Loucy (cell line): Measurements from ENCODE around the gene IL1R2.

ENCODE experiments used
- CTCF ChIP-seq: fragments of 200-600 bp; sonication (generic); conservative IDR thresholded peaks from 2 replicates; pipeline ENCODE4 v1.5.1; 2014; ENCODE audit warnings: mild to moderate bottlenecking, antibody characterized with exemption, low read length
- EZH2phosphoT487 ChIP-seq: fragments of 200-600 bp; IDR thresholded peaks from 2 replicates; pipeline ENCODE4 v1.6.1; 2018; ENCODE audit warnings: antibody characterized with exemption, mild to moderate bottlenecking, moderate library complexity, borderline replicate concordance

GRCh38 chr2:102044967-102045489, 53.3 kb downstream of the IL1R2 start:
- TF ChIP-seq CTCF (no peak), EZH2phosphoT487 (no peak)
